Suprapubic skin (tissue), 4 donors: ENCODE data around the gene FBXO21.

Experiments
- EP300 ChIP-seq: sonication (generic); formaldehyde crosslinking; IDR thresholded peaks from one replicate; pipeline ENCODE4 v1.6.1; 2017; ENCODE audit warnings: antibody characterized with exemption
- POLR2AphosphoS5 ChIP-seq, 3 donors: sonication (generic); formaldehyde crosslinking; IDR thresholded peaks; one replicate each; pipeline ENCODE4 v1.6.1; 2017; ENCODE audit warnings: antibody characterized with exemption in 3 of 3
- TF ChIP-seq, protein P1 (sequence below), 2 donors: fragments of 200-600 bp in 1 of 2; fragments of 450-650 bp in 1 of 2; sonication (generic) in 1 of 2; IDR thresholded peaks; one replicate each; pipeline ENCODE4 v1.5.1; 2016 to 2019; ENCODE audit warnings: antibody characterized with exemption in 2 of 2, mild to moderate bottlenecking in 1 of 2, moderate library complexity in 1 of 2

DNA sequence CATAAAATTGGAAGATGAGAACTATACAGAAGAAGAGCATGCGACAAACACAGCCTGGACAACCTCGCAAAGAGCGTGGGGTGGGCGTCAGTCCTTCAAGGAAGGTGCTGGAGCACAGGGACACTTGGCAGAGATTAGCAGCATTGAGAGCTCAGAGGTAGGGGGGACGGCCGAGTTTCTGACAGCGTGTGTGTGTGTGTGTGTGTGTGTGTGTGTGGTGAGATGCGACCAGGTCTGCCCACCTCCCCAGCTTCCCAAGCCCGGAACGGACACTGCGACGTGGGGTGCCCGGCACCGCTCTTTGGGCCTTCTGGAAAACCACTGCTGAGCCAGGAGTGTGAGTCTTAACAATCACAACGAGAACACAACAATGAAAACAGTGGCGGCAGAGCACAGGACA lies 17.9 kb upstream of the FBXO21 start:
- TF ChIP-seq, protein P1, sequence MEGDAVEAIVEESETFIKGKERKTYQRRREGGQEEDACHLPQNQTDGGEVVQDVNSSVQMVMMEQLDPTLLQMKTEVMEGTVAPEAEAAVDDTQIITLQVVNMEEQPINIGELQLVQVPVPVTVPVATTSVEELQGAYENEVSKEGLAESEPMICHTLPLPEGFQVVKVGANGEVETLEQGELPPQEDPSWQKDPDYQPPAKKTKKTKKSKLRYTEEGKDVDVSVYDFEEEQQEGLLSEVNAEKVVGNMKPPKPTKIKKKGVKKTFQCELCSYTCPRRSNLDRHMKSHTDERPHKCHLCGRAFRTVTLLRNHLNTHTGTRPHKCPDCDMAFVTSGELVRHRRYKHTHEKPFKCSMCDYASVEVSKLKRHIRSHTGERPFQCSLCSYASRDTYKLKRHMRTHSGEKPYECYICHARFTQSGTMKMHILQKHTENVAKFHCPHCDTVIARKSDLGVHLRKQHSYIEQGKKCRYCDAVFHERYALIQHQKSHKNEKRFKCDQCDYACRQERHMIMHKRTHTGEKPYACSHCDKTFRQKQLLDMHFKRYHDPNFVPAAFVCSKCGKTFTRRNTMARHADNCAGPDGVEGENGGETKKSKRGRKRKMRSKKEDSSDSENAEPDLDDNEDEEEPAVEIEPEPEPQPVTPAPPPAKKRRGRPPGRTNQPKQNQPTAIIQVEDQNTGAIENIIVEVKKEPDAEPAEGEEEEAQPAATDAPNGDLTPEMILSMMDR (IDR thresholded peaks at IDR 0.05), result no peak
- no peak for TF ChIP-seq EP300
- TF ChIP-seq POLR2AphosphoS5 (IDR thresholded peaks at IDR 0.05), result no peak
